Ascending aorta (tissue), 2 donors: ENCODE data around the gene DPT. TPM values are rescaled to one million over a fixed set of nuclear protein-coding genes. Genes with fewer than 3 reads are reported as not detected.
A peak's percentile ranks its signal among the peaks of the same experiment; 100 is the strongest.
"Not testable (repeated sequence)": the region's sequence is repeated elsewhere in the genome, so short reads cannot be mapped to it uniquely, and the experiment has no call there.

ENCODE experiments used
- DNase-seq, 2 donors: peaks; one replicate each; pipeline ENCODE4 v3.0.0-alpha.2; 2019; ENCODE audit warnings: low spot score in 2 of 2
- H3K27ac ChIP-seq, 2 donors: fragments of 200-600 bp; sonication (generic); one replicate each; pipeline ENCODE4 v1.5.1; 2016 to 2017; ENCODE audit warnings: mild to moderate bottlenecking in 1 of 2
- H3K27me3 ChIP-seq: fragments of 200-600 bp; sonication (generic); one replicate; pipeline ENCODE4 v1.5.1; 2017
- H3K36me3 ChIP-seq, 2 donors: fragments of 200-600 bp; sonication (generic); one replicate each; pipeline ENCODE4 v1.5.1; 2016
- H3K4me1 ChIP-seq, 2 donors: fragments of 200-600 bp; sonication (generic); one replicate each; pipeline ENCODE4 v1.5.1; 2016 to 2017; ENCODE audit warnings: mild to moderate bottlenecking in 1 of 2
- H3K4me3 ChIP-seq, 2 donors: fragments of 200-600 bp; sonication (generic); one replicate each; pipeline ENCODE4 v1.5.1; 2016 to 2017; ENCODE audit warnings: mild to moderate bottlenecking in 1 of 2
- H3K9me3 ChIP-seq, 2 donors: fragments of 200-600 bp; sonication (generic); one replicate each; pipeline ENCODE4 v1.5.1; 2016
- CTCF ChIP-seq, 3 experiments: fragments of 200-600 bp in 2 of 3; fragments of 450-650 bp in 1 of 3; sonication (generic) in 2 of 3; IDR thresholded peaks; one replicate each; pipeline ENCODE4 v1.5.1; 2016 to 2019; ENCODE audit warnings: antibody characterized with exemption in 3 of 3, mild to moderate bottlenecking in 1 of 3, moderate library complexity in 1 of 3
- intact Hi-C: fragments of 100-400 bp; cut with DNase I; formaldehyde crosslinking; loops from one replicate; pipeline ENCODE4 v1.15.1; 2023
- total RNA-seq: library from RNA; depleted of rRNA; stranded (reverse); fragments of >200 nt; gene quantifications from one replicate; pipeline ENCODE4 v1.1.0, GENCODE V29; 2016

DPT gene
- total RNA-seq, result 12.3 TPM

GRCh38 chr1:168728473-168729404, at the start of gene DPT:
TSS of gene DPT (minus strand) at chr1:168729206. CDS start at chr1:168729174, 32 bp downstream.
- intact Hi-C loops, result no loop called here
- DNase-seq, result peak in 1 of 2 donors; percentile 68
- Histone ChIP-seq H3K27ac (peak within 1 kb of the TSS in 1 of 2 donors; percentile 49), H3K27me3 (no peaks in the 10 kb centered on the region), H3K36me3 (no peaks in the 10 kb centered on the region), H3K4me1 (no peaks in the 10 kb centered on the region), H3K4me3 (peak within 1 kb of the TSS; percentile 39 to 49), H3K9me3 (no peaks in the 10 kb centered on the region)
- no peak for TF ChIP-seq CTCF (IDR thresholded peaks at IDR 0.05)

GRCh38 chr1:168775366-168775765, 46.4 kb upstream of the DPT start:
- Histone ChIP-seq H3K9me3 (no peaks in the 10 kb centered on the region), H3K4me1 (no peaks in the 10 kb centered on the region), H3K27ac (no peak overlapping the region), H3K4me3 (no peak overlapping the region), H3K27me3 (no peaks in the 10 kb centered on the region), H3K36me3 (no peaks in the 10 kb centered on the region)
- DNase-seq, result no peak
- no peak for TF ChIP-seq CTCF (IDR thresholded peaks at IDR 0.05)
- intact Hi-C loops, result no loop called here

- DNase-seq, result no peak
- Histone ChIP-seq H3K4me3 (no peak overlapping the region), H3K36me3 (no peaks in the 10 kb centered on the region), H3K4me1 (no peaks in the 10 kb centered on the region), H3K27ac (no peak overlapping the region), H3K9me3 (no peaks in the 10 kb centered on the region), H3K27me3 (no peaks in the 10 kb centered on the region)
- intact Hi-C loops, result no loop called here
- no peak for TF ChIP-seq CTCF (IDR thresholded peaks at IDR 0.05)
Measured at GRCh38 chr1:168774241-168774640, 45.2 kb upstream of the DPT start.

GRCh38 chr1:168772428-168773060, 43.5 kb upstream of the DPT start:
- intact Hi-C loops, result no loop called here
- Histone ChIP-seq H3K4me3 (no peak overlapping the region), H3K4me1 (peaks cover 0 to 7% of the 10 kb centered on the region in 2 donors), H3K9me3 (no peaks in the 10 kb centered on the region), H3K36me3 (no peaks in the 10 kb centered on the region), H3K27me3 (no peaks in the 10 kb centered on the region), H3K27ac (no peak overlapping the region)
- TF ChIP-seq CTCF (IDR thresholded peaks at IDR 0.05), result no peak
- no peak for DNase-seq

GRCh38 chr1:168771104-168771630, 42.2 kb upstream of the DPT start:
- intact Hi-C loops, result no loop called here
- no peaks in the 10 kb centered on the region for H3K27me3 ChIP-seq
- no peak overlapping the region for H3K4me3 ChIP-seq
- H3K27ac ChIP-seq, result no peak overlapping the region
- H3K36me3 ChIP-seq, result no peaks in the 10 kb centered on the region
- no peaks in the 10 kb centered on the region for H3K9me3 ChIP-seq
- no peak for DNase-seq
- H3K4me1 ChIP-seq, result peaks cover 0 to 7% of the 10 kb centered on the region in 2 donors
- TF ChIP-seq CTCF (IDR thresholded peaks at IDR 0.05), result no peak

- H3K27ac ChIP-seq, H3K9me3 ChIP-seq, DNase-seq, H3K36me3 ChIP-seq, H3K27me3 ChIP-seq, H3K4me1 ChIP-seq, intact Hi-C loops, H3K4me3 ChIP-seq: not testable (repeated sequence)
Measured at GRCh38 chr1:168769893-168770292, 40.9 kb upstream of the DPT start.
